Measurements from ENCODE around the gene SUSD4.

Gene SUSD4

GRCh38 chr1:223176437-223176836 is 187.5 kb downstream of the SUSD4 start:
- DNase-seq = no peak

GRCh38 chr1:223175633-223176032 is 188.3 kb downstream of the SUSD4 start:
- DNase-seq = no peak

- no peak for DNase-seq
Observed at GRCh38 chr1:223175032-223175431, 188.9 kb downstream of the SUSD4 start.

Measured in fibroblast of skin of right quadriceps (primary cell).